ENCODE results near the gene TRIM9.
A peak's percentile ranks its signal among the peaks of the same experiment; 100 is the strongest.

TRIM9 gene

GRCh38 chr14:51093371-51094281 is 1.3 kb downstream of the TRIM9 start:
- peak; percentile 6 for DNase-seq (ENCODE audit: low read depth)

GRCh38 chr14:51092965-51093364 is 1.9 kb downstream of the TRIM9 start:
- DNase-seq (ENCODE audit: low read depth): no peak

GRCh38 chr14:51089278-51089677 is 5.6 kb downstream of the TRIM9 start:
- no peak for DNase-seq (ENCODE audit: low read depth)

GRCh38 chr14:51087031-51087441 is 7.9 kb downstream of the TRIM9 start:
- DNase-seq (ENCODE audit: low read depth): no peak

GRCh38 chr14:51086044-51086443 is 8.9 kb downstream of the TRIM9 start:
- no peak for DNase-seq (ENCODE audit: low read depth)

GRCh38 chr14:51084962-51085361 is 9.9 kb downstream of the TRIM9 start:
- no peak for DNase-seq (ENCODE audit: low read depth)

- no peak for DNase-seq (ENCODE audit: low read depth)
These were observed 10.4 kb downstream of the TRIM9 start for GRCh38 chr14:51084507-51084906.

- DNase-seq (ENCODE audit: low read depth): no peak
These were observed 12.6 kb downstream of the TRIM9 start for GRCh38 chr14:51082349-51082748.

- DNase-seq (ENCODE audit: low read depth): no peak
These were observed 13.2 kb downstream of the TRIM9 start for GRCh38 chr14:51081712-51082111.

GRCh38 chr14:51081209-51081608 is 13.7 kb downstream of the TRIM9 start:
- no peak for DNase-seq (ENCODE audit: low read depth)

- no peak for DNase-seq (ENCODE audit: low read depth)
These were observed 14.3 kb downstream of the TRIM9 start for GRCh38 chr14:51080645-51081044.

- no peak for DNase-seq (ENCODE audit: low read depth)
These were observed 15.4 kb downstream of the TRIM9 start for GRCh38 chr14:51079489-51079888.

GRCh38 chr14:51079085-51079484 is 15.8 kb downstream of the TRIM9 start:
- no peak for DNase-seq (ENCODE audit: low read depth)

- no peak for DNase-seq (ENCODE audit: low read depth)
These were observed 20.1 kb downstream of the TRIM9 start for GRCh38 chr14:51074701-51075385.

GRCh38 chr14:51073731-51074130 is 21.2 kb downstream of the TRIM9 start:
- no peak for DNase-seq (ENCODE audit: low read depth)

- no peak for DNase-seq (ENCODE audit: low read depth)
These were observed 21.9 kb downstream of the TRIM9 start for GRCh38 chr14:51072976-51073375.

GRCh38 chr14:51071857-51072256 is 23.0 kb downstream of the TRIM9 start:
- DNase-seq (ENCODE audit: low read depth): no peak

GRCh38 chr14:51070726-51071125 is 24.2 kb downstream of the TRIM9 start:
- no peak for DNase-seq (ENCODE audit: low read depth)

GRCh38 chr14:51069055-51069454 is 25.9 kb downstream of the TRIM9 start:
- no peak for DNase-seq (ENCODE audit: low read depth)

- DNase-seq (ENCODE audit: low read depth): no peak
These were observed 26.6 kb downstream of the TRIM9 start for GRCh38 chr14:51068268-51068667.

- no peak for DNase-seq (ENCODE audit: low read depth)
These were observed 27.6 kb downstream of the TRIM9 start for GRCh38 chr14:51067295-51067694.

- no peak for DNase-seq (ENCODE audit: low read depth)
These were observed 28.3 kb downstream of the TRIM9 start for GRCh38 chr14:51066576-51066975.

GRCh38 chr14:51059032-51059431 is 35.9 kb downstream of the TRIM9 start:
- DNase-seq (ENCODE audit: low read depth): no peak
